Measurements from ENCODE around the gene VASP.

DNA sequence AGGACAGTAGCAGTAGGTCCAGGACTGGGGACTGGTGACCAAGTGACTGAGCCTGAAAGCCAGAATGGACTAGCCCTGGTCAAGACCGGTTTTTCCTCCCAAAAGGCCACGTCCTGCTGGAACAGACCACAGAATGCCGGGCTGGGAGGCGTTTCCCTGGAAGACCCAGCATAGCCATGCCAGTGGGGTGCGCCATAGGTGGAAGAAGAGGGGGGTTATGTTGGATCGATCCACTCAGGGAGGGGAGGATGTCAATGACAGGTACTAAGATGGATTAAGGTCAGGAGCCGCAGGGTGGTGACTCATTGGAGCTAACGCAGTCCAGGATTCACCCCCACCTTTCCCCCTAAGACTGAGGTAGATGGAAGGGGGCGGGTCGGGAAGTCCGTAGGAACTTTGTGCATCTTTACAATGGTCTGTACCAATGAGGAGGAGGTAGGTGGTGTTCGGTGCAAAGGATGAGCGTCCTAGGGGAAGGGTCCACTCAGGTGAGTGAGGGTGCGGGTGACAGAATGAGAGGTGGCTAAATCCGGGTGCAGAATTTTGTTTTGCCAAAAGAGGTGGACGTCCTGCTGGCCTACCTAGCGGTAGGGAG lies 21.0 kb downstream of the VASP start:
- TF ChIP-seq POLR2A (IDR thresholded peaks at IDR 0.05) (no peak), CTCF (IDR thresholded peaks at IDR 0.05) (no peak)

Measured in right lobe of liver (tissue), 4 donors.